GM19193 (cell line): ENCODE measurements around the gene MACROD1.

ENCODE experiments used
- POLR2A ChIP-seq: IDR thresholded peaks from 4 replicates; pipeline ENCODE4 v1.6.1; 2011; ENCODE audit not compliant: insufficient read depth, insufficient read length; ENCODE audit errors: extremely low read depth

The MACROD1 gene

GRCh38 chr11:64132191-64132771, 33.6 kb downstream of the MACROD1 start:
- no peak for TF ChIP-seq POLR2A

- TF ChIP-seq POLR2A = no peak
Observed at GRCh38 chr11:64131683-64132190, 34.2 kb downstream of the MACROD1 start.

GRCh38 chr11:64130618-64131017, 35.3 kb downstream of the MACROD1 start:
- TF ChIP-seq POLR2A = no peak

GRCh38 chr11:64129403-64129802, 36.5 kb downstream of the MACROD1 start:
- no peak for TF ChIP-seq POLR2A

- no peak for TF ChIP-seq POLR2A
Observed at GRCh38 chr11:64128255-64129006, 37.5 kb downstream of the MACROD1 start.

GRCh38 chr11:64127267-64128072, 38.4 kb downstream of the MACROD1 start:
- no peak for TF ChIP-seq POLR2A

- no peak for TF ChIP-seq POLR2A
Observed at GRCh38 chr11:64126796-64127195, 39.1 kb downstream of the MACROD1 start.

GRCh38 chr11:64126371-64126770, 39.5 kb downstream of the MACROD1 start:
- no peak for TF ChIP-seq POLR2A

- TF ChIP-seq POLR2A = no peak
Observed at GRCh38 chr11:64125676-64126075, 40.2 kb downstream of the MACROD1 start.

- no peak for TF ChIP-seq POLR2A
Observed at GRCh38 chr11:64124147-64124546, 41.8 kb downstream of the MACROD1 start.

- TF ChIP-seq POLR2A = no peak
Observed at GRCh38 chr11:64123679-64124078, 42.2 kb downstream of the MACROD1 start.

GRCh38 chr11:64122411-64123410, 43.2 kb downstream of the MACROD1 start:
- TF ChIP-seq POLR2A = no peak

GRCh38 chr11:64121663-64122410, 44.1 kb downstream of the MACROD1 start:
- no peak for TF ChIP-seq POLR2A
